Endothelial cell of umbilical vein (primary cell): ENCODE results near the gene DCLK3. TPM values are rescaled to one million over a fixed set of nuclear protein-coding genes. Genes with fewer than 3 reads are reported as not detected.

Source experiments
- BruUV-seq: library from RNA; stranded (reverse); fragments of 400-500 nt; replicated peaks from 2 replicates; lab custom pipeline; 2021; lab: Mats Ljungman, UMichigan
- CTCF ChIA-PET: fragments of 300-600, 350-600 bp; sonication (Branson Sonifier 250); formaldehyde crosslinking; loops from one replicate; lab custom pipeline; 2021; ENCODE audit warnings: antibody characterized with exemption, inconsistent platforms; lab: Charles Lee
- POLR2A ChIA-PET: fragments of 300-600, 350-600 bp; sonication (Branson Sonifier 250); formaldehyde crosslinking; loops from one replicate; lab custom pipeline; 2021; ENCODE audit warnings: antibody characterized with exemption, inconsistent platforms; lab: Charles Lee
- DNase-seq: peaks from one replicate; pipeline ENCODE4 v3.0.0-alpha.2; 2011; ENCODE audit warnings: low read depth, low spot score
- FAIRE-seq: peaks from 2 replicates; lab custom pipeline; 2011; peaks lifted over from hg19 to GRCh38; lab: Jason Lieb, UNC
- H2AFZ ChIP-seq: 2 replicates; pipeline ENCODE4 v1.6.0; 2012; ENCODE audit warnings: low read depth, low read length, control low read depth, inconsistent platforms
- H3K27ac ChIP-seq: 2 replicates; pipeline ENCODE4 v1.5.1; 2011; ENCODE audit warnings: low read depth, mild to moderate bottlenecking, control low read depth, low read length, moderate library complexity; ENCODE audit not compliant: insufficient read depth
- H3K27me3 ChIP-seq, 2 experiments: 2 replicates each; pipeline versions ENCODE4 v1.6.0 to v1.6.1; 2011; ENCODE audit warnings: low read length in 2 of 2, mixed read lengths in 1 of 2; ENCODE audit not compliant: control insufficient read depth in 2 of 2, insufficient read depth in 2 of 2
- H3K36me3 ChIP-seq, 2 experiments: 2 replicates in 1 of 2; 3 replicates in 1 of 2; pipeline ENCODE4 v1.5.1; 2011; ENCODE audit warnings: low read length in 2 of 2, mild to moderate bottlenecking in 1 of 2, moderate library complexity in 1 of 2; ENCODE audit not compliant: control insufficient read depth in 2 of 2, insufficient read depth in 2 of 2; ENCODE audit errors: extremely low read depth in 1 of 2
- H3K4me1 ChIP-seq: 3 replicates; pipeline ENCODE4 v1.5.1; 2011; ENCODE audit warnings: mild to moderate bottlenecking, low read length; ENCODE audit not compliant: control insufficient read depth, insufficient read depth; ENCODE audit errors: extremely low read depth
- H3K4me2 ChIP-seq: 2 replicates; pipeline ENCODE4 v1.6.1; 2011; ENCODE audit warnings: low read length, control low read depth, mixed read lengths; ENCODE audit not compliant: insufficient read depth
- H3K4me3 ChIP-seq, 3 experiments: fragments of 200-600 bp in 1 of 3; sonication (generic), shearing (Covaris generic) in 1 of 3; replicated peaks in 1 of 3; 2 replicates each; pipeline ENCODE4 v1.5.1; 2011 to 2016; ENCODE audit warnings: control low read depth in 3 of 3, low read length in 3 of 3, mild to moderate bottlenecking in 2 of 3, inconsistent platforms in 1 of 3, low read depth in 1 of 3, moderate library complexity in 1 of 3; ENCODE audit not compliant: insufficient read depth in 1 of 3
- H3K79me2 ChIP-seq: 2 replicates; pipeline ENCODE4 v1.6.0; 2012; ENCODE audit warnings: low read length, inconsistent platforms; ENCODE audit not compliant: control insufficient read depth, insufficient read depth
- H3K9ac ChIP-seq: replicated peaks from 2 replicates; pipeline ENCODE3; 2011; ENCODE audit warnings: low read length, control low read depth; ENCODE audit not compliant: insufficient read depth; ENCODE audit errors: extremely low read depth
- H3K9me1 ChIP-seq: replicated peaks from 3 replicates; pipeline ENCODE4 v1.6.0; 2011; ENCODE audit warnings: mild to moderate bottlenecking, low read length; ENCODE audit not compliant: control insufficient read depth, insufficient read depth; ENCODE audit errors: extremely low read depth
- H3K9me3 ChIP-seq: replicated peaks from 2 replicates; pipeline ENCODE4 v1.5.1; 2012; ENCODE audit warnings: low read length, inconsistent platforms; ENCODE audit not compliant: control insufficient read depth, insufficient read depth
- H4K20me1 ChIP-seq: replicated peaks from 2 replicates; pipeline ENCODE3; 2011; ENCODE audit warnings: mild to moderate bottlenecking, low read length; ENCODE audit not compliant: control insufficient read depth, insufficient read depth; ENCODE audit errors: extremely low read depth
- CTCF ChIP-seq, 2 donors: IDR thresholded peaks; 1 replicate in 1 of 2; 2 replicates in 1 of 2; pipeline ENCODE4 v1.5.1; 2011; ENCODE audit warnings: low read length in 2 of 2, mild to moderate bottlenecking in 2 of 2, moderate library complexity in 2 of 2, control low read depth in 1 of 2, inconsistent platforms in 1 of 2, low read depth in 1 of 2; ENCODE audit not compliant: insufficient read depth in 1 of 2; ENCODE audit errors: extremely low read depth in 1 of 2
- EZH2 ChIP-seq: IDR thresholded peaks from 2 replicates; pipeline ENCODE4 v1.6.1; 2012; ENCODE audit warnings: borderline replicate concordance, low read depth, mild to moderate bottlenecking, moderate library complexity, low read length, inconsistent platforms; ENCODE audit not compliant: severe bottlenecking
- FOS ChIP-seq: IDR thresholded peaks from 2 replicates; pipeline ENCODE4 v1.6.1; 2011; ENCODE audit warnings: mild to moderate bottlenecking, low read length, moderate library complexity, borderline replicate concordance; ENCODE audit not compliant: insufficient read depth
- GATA2 ChIP-seq: IDR thresholded peaks from 2 replicates; pipeline ENCODE4 v1.7.0; 2011; ENCODE audit warnings: low read depth, mild to moderate bottlenecking, moderate library complexity, mixed read lengths, low read length; ENCODE audit not compliant: insufficient read length, insufficient read depth
- JUN ChIP-seq: IDR thresholded peaks from 2 replicates; pipeline ENCODE4 v1.6.1; 2011; ENCODE audit warnings: borderline replicate concordance, low read depth; ENCODE audit not compliant: insufficient read length, insufficient read depth
- MAX ChIP-seq: IDR thresholded peaks from 2 replicates; pipeline ENCODE4 v1.6.1; 2011; ENCODE audit not compliant: insufficient read depth, insufficient read length
- MYC ChIP-seq: IDR thresholded peaks from one replicate; pipeline ENCODE4 v1.6.1; 2011; ENCODE audit warnings: mild to moderate bottlenecking, low read depth, low read length
- POLR2A ChIP-seq: IDR thresholded peaks from 2 replicates; pipeline ENCODE4 v1.6.1; 2012; ENCODE audit warnings: low read depth, mild to moderate bottlenecking, control low read depth, low read length
- POLR2AphosphoS5 ChIP-seq: IDR thresholded peaks from 2 replicates; pipeline ENCODE4 v1.6.1; 2012; ENCODE audit warnings: low read depth, mild to moderate bottlenecking, control low read depth, low read length, moderate library complexity; ENCODE audit not compliant: insufficient read depth
- dilution Hi-C: fragments of 300-500 bp; cut with MboI; formaldehyde crosslinking; loops from one replicate; pipeline ENCODE4 v1.15.0; 2019; ENCODE audit warnings: low sequenced_read_pairs; ENCODE audit not compliant: extremely low pct_ligation_motif_present
- intact Hi-C: fragments of 100-400 bp; cut with micrococcal nuclease; formaldehyde crosslinking; loops from one replicate; pipeline ENCODE4 v1.10.0; 2022
- polyA plus RNA-seq, 4 experiments: library from polyadenylated mRNA; depleted of rRNA in 3 of 4; stranded (reverse) in 3 of 4; unstranded in 1 of 4; fragments of >200 nt; gene quantifications; 2 replicates each; pipeline versions ENCODE4 v1.2.1 to v1.2.3, GENCODE V29; 2011 to 2012; ENCODE audit warnings: missing spikeins in 1 of 4
- total RNA-seq: library from RNA; stranded (reverse); gene quantifications from 2 replicates; pipeline ENCODE4 v1.2.3, GENCODE V29; 2021

DCLK3 gene
- total and polyA plus RNA-seq, 2 donors (not counting 3 experiments of a cell fraction or from before 2014, with no cell fraction given) = not detected

- BruUV-seq = no TSS peak
- intact Hi-C loops = loop anchor here (1.0 kb wide), 2 partner anchors 77 to 166 kb away; no protein-coding TSS in a partner anchor
These were observed 28.0 kb upstream of the DCLK3 start for GRCh38 chr3:36792342-36792741.

GRCh38 chr3:36790765-36791164 lies 26.4 kb upstream of the DCLK3 start:
- no peak overlapping the region for H3K9ac ChIP-seq
- no peak for DNase-seq
- no peak overlapping the region for H3K4me2 ChIP-seq
- intact Hi-C loops = no loop called here
- H3K9me3 ChIP-seq = no peaks in the 10 kb centered on the region
- TF ChIP-seq POLR2A (no peak), GATA2 (no peak), FOS (no peak), CTCF (IDR thresholded peaks at IDR 0.05; ENCODE audit: extremely low read depth in 1 of 2, insufficient read depth in 1 of 2, low read depth in 1 of 2, low read length in 2 of 2) (no peak), EZH2 (no peak), MAX (no peak), MYC (no peak), JUN (no peak), POLR2AphosphoS5 (no peak)
- H3K79me2 ChIP-seq = no peaks in the 10 kb centered on the region
- H4K20me1 ChIP-seq = no peaks in the 10 kb centered on the region
- no peaks in the 10 kb centered on the region for H3K4me1 ChIP-seq
- BruUV-seq = no TSS peak
- H3K9me1 ChIP-seq = no peaks in the 10 kb centered on the region
- FAIRE-seq = no peak
- no peak overlapping the region for H3K4me3 ChIP-seq
- H3K36me3 ChIP-seq = no peaks in the 10 kb centered on the region
- H2AFZ ChIP-seq = no peak overlapping the region
- CTCF ChIA-PET = interaction anchor here (2.1 to 4.4 kb wide), 2 partner anchors 78 to 168 kb away, joined by 24 to 71 read pairs; no protein-coding TSS in a partner anchor
- dilution Hi-C loops = no loop called here
- H3K27ac ChIP-seq = no peak overlapping the region
- POLR2A ChIA-PET = no interaction called here
- peaks cover 0 to 6% of the 10 kb centered on the region in 2 experiments for H3K27me3 ChIP-seq

More at GRCh38 chr3:36792342-36792741, 28.0 kb upstream of the DCLK3 start:
- TF ChIP-seq CTCF (IDR thresholded peaks at IDR 0.05; ENCODE audit: extremely low read depth in 1 of 2, insufficient read depth in 1 of 2, low read depth in 1 of 2, low read length in 2 of 2) (peak; percentile 27 to 49), POLR2A (no peak)
- Histone ChIP-seq H3K36me3 (no peaks in the 10 kb centered on the region), H3K27ac (no peak overlapping the region), H3K9ac (no peak overlapping the region), H3K9me3 (no peaks in the 10 kb centered on the region), H3K4me1 (no peaks in the 10 kb centered on the region), H2AFZ (no peak overlapping the region), H4K20me1 (no peaks in the 10 kb centered on the region), H3K4me3 (no peak overlapping the region), H3K9me1 (no peaks in the 10 kb centered on the region), H3K4me2 (no peak overlapping the region), H3K27me3 (peaks cover 0 to 6% of the 10 kb centered on the region in 2 experiments), H3K79me2 (no peaks in the 10 kb centered on the region)
- CTCF ChIA-PET = interaction anchor here (0.7 to 4.4 kb wide), 10 partner anchors 10 to 422 kb away, joined by 3 to 71 read pairs (median 3); no protein-coding TSS in a partner anchor
- no peak for FAIRE-seq
- POLR2A ChIA-PET = no interaction called here
- peak; percentile 26 for DNase-seq
- dilution Hi-C loops = no loop called here
